K562 (cell line): ENCODE measurements around the gene AIG1.

Experiments
- CBFB ChIP-seq: sonication (generic); formaldehyde crosslinking; IDR thresholded peaks from 2 replicates; pipeline ENCODE4 v1.4.0; 2020; ENCODE audit warnings: mild to moderate bottlenecking, missing genetic modification reagents
- CEBPG ChIP-seq, 3 experiments: fragments of 200-800 bp in 1 of 3; sonication (Bioruptor generic) in 1 of 3; sonication (generic) in 1 of 3; formaldehyde crosslinking in 1 of 3; IDR thresholded peaks in 2 of 3; conservative IDR thresholded peaks in 1 of 3; 2 replicates each; pipeline versions ENCODE4 v1.6.1 to v1.8.0; 2016 to 2022; ENCODE audit warnings: missing compliant biosample characterization in 2 of 3, missing genetic modification characterization in 2 of 3, mild to moderate bottlenecking in 1 of 3, missing genetic modification reagents in 1 of 3
- POLR2A ChIP-seq: fragments of 450-650 bp; conservative IDR thresholded peaks from 2 replicates; pipeline ENCODE4 v1.6.1; 2016
- POLR2AphosphoS5 ChIP-seq: IDR thresholded peaks from 2 replicates; pipeline ENCODE4 v1.6.1; 2011; ENCODE audit warnings: mild to moderate bottlenecking, low read depth, low read length, moderate library complexity; ENCODE audit not compliant: control insufficient read depth, insufficient read depth
- POU5F1 ChIP-seq: fragments of 150-350 bp; IDR thresholded peaks from 2 replicates; pipeline ENCODE4 v1.6.1; 2014; ENCODE audit warnings: borderline replicate concordance, low read length, low read depth, mild to moderate bottlenecking; ENCODE audit not compliant: partially characterized antibody
- RAD21 ChIP-seq, 2 experiments: fragments of 250-450 bp in 1 of 2; fragments of 450-650 bp in 1 of 2; sonication (Bioruptor Pico) in 1 of 2; formaldehyde crosslinking in 1 of 2; IDR thresholded peaks in 1 of 2; conservative IDR thresholded peaks in 1 of 2; 2 replicates each; pipeline versions ENCODE4 v1.4.0 to v1.8.0; 2020 to 2022; ENCODE audit warnings: mild to moderate bottlenecking in 2 of 2, moderate library complexity in 1 of 2
- TF ChIP-seq, protein P1 (sequence below): fragments of 200-400 bp; formaldehyde crosslinking; IDR thresholded peaks from 2 replicates; pipeline ENCODE4 v1.6.1; 2017; ENCODE audit warnings: mild to moderate bottlenecking, low read depth, low read length, moderate library complexity
- TF ChIP-seq, protein P2 (sequence below): sonication (generic); formaldehyde crosslinking; IDR thresholded peaks from 2 replicates; pipeline ENCODE4 v1.8.1; 2023; ENCODE audit warnings: mild to moderate bottlenecking, missing genetic modification reagents, moderate library complexity

DNA sequence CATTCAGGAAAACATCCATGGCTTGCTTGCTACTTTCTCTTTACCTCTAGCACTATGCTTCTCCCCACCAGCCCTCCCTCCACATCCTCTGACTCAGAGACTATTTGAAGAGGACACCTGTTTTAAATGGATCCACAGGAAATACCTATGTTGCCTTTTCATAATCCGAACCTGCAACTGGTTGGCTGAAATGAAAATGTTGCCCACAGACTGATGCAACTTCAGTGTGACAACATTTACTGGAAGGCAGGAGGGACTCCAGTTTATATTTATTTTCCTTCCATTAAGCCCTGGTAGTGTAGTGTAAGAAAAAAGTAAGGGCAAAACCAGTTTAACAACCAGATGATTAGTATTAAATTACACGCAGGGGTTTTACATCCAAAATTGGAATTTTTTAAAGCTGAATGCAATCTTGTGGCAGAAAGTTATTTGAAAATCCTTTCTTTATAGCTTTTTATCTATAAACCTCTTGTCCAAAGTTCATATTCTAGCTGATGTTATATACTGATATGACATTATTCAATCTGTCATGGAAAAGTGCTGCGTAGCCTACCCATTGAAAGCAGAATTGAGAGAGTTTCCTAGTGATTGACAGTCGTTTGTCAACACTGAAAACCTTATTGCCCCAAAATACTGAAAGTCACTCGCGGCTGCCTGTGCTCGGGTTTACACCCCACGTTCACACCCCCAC is 881 bp upstream of the AIG1 start:
- TF ChIP-seq POU5F1 (no peak), POLR2A (no peak), POLR2AphosphoS5 (no peak), CBFB (CRISPR knock-in tag) (no peak), RAD21 (CRISPR knock-in tag; conservative IDR thresholded peaks at IDR 0.05 in 1 of 2, IDR thresholded peaks at IDR 0.05 in 1 of 2) (no peak), CEBPG (CRISPR knock-in tag; IDR thresholded peaks at IDR 0.05) (0 out of 2 replicates have a peak, but pooled peaks have one; percentile 31), CEBPG (tag; conservative IDR thresholded peaks at IDR 0.05 in 1 of 2, IDR thresholded peaks at IDR 0.05 in 1 of 2) (peak; percentile 44 to 76; a peak in 2 of 4 replicates)
- TF ChIP-seq, protein P1, sequence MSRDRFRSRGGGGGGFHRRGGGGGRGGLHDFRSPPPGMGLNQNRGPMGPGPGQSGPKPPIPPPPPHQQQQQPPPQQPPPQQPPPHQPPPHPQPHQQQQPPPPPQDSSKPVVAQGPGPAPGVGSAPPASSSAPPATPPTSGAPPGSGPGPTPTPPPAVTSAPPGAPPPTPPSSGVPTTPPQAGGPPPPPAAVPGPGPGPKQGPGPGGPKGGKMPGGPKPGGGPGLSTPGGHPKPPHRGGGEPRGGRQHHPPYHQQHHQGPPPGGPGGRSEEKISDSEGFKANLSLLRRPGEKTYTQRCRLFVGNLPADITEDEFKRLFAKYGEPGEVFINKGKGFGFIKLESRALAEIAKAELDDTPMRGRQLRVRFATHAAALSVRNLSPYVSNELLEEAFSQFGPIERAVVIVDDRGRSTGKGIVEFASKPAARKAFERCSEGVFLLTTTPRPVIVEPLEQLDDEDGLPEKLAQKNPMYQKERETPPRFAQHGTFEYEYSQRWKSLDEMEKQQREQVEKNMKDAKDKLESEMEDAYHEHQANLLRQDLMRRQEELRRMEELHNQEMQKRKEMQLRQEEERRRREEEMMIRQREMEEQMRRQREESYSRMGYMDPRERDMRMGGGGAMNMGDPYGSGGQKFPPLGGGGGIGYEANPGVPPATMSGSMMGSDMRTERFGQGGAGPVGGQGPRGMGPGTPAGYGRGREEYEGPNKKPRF = no peak
- TF ChIP-seq, protein P2, sequence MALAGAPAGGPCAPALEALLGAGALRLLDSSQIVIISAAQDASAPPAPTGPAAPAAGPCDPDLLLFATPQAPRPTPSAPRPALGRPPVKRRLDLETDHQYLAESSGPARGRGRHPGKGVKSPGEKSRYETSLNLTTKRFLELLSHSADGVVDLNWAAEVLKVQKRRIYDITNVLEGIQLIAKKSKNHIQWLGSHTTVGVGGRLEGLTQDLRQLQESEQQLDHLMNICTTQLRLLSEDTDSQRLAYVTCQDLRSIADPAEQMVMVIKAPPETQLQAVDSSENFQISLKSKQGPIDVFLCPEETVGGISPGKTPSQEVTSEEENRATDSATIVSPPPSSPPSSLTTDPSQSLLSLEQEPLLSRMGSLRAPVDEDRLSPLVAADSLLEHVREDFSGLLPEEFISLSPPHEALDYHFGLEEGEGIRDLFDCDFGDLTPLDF (CRISPR knock-in tag) = 0 out of 2 replicates have a peak, but pooled peaks have one; percentile 8
